AG09309 (cell line): ENCODE results near the gene ZBTB6.
"Not testable (repeated sequence)": the region's sequence is repeated elsewhere in the genome, so short reads cannot be mapped to it uniquely, and the experiment has no call there.

Experiments
- DNase-seq: peaks from one replicate; pipeline ENCODE4 v3.0.0-alpha.2; 2010; ENCODE audit warnings: low read depth
- H3K4me3 ChIP-seq: 2 replicates; pipeline ENCODE4 v1.5.1; 2011; ENCODE audit warnings: mild to moderate bottlenecking, low read depth, low read length, moderate library complexity; ENCODE audit not compliant: control insufficient read depth
- CTCF ChIP-seq: IDR thresholded peaks from 2 replicates; pipeline ENCODE4 v1.5.1; 2011; ENCODE audit warnings: mild to moderate bottlenecking, low read depth, low read length, inconsistent platforms; ENCODE audit not compliant: insufficient read depth, control insufficient read depth; ENCODE audit errors: missing control alignments

Gene ZBTB6

DNA sequence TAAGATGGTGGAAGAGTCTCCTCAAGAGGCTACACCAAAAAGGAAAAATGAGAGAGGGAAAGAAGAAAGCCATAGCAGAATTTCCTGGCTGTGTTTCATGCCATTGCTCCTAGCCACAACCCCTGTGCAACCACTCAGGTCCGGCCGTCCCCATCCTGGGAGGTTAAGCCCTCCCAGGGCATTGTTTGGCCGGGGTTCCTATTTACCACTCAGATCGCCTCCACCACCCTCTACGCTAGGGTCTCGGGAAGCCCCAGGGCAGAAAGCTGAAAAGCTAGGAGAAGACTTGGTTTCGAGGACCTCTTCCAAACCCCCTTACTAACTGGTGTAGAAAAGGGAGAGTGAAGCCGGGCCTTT is 8.7 kb downstream of the ZBTB6 start:
- peak overlapping the region; percentile 89 for H3K4me3 ChIP-seq
- no peak for TF ChIP-seq CTCF
- no peak for DNase-seq

DNA sequence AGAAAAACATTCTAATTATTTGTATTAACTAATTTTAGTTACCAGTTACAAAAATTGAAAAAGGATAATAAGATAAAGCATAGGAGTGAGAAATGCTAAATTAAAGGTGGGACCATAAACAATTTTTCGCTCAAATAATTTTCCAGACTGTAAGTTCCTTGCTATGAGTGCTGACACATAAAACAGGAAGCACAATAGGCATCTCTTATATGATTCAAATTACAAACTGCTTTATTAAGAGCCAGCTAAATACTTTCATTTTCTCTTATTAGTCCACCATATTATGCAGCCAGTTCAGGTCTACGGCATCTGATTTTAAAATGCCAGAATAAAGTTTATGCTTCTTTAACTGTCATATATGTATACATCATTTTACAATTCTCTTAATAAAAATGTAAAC is 12.3 kb downstream of the ZBTB6 start:
- DNase-seq = no peak
- no peak for TF ChIP-seq CTCF
- no peak overlapping the region for H3K4me3 ChIP-seq

GRCh38 chr9:122897969-122898368 is 15.2 kb downstream of the ZBTB6 start:
- no peak overlapping the region for H3K4me3 ChIP-seq
- TF ChIP-seq CTCF = no peak
- no peak for DNase-seq

DNA sequence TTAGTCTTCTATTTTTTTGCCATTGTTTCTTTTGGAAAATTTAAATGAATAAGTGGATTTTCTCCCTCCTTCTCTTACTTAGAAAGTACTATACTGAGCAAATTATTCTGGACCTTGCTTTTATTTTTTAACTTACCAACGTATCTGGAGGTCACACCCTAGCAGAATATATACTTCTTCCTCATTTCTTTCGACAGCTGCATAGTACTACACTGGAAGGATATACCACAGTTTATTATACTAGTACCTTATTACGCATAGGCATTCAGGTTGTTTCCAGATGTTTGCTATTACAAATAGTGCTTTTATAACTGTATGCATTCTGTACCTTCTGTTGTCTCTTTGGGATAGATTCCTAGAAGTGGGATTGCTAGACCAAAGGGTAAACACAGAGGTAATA is 24.6 kb downstream of the ZBTB6 start:
- DNase-seq = no peak
- no peak for TF ChIP-seq CTCF
- H3K4me3 ChIP-seq = no peak overlapping the region

- no peak overlapping the region for H3K4me3 ChIP-seq
- TF ChIP-seq CTCF = no peak
- no peak for DNase-seq
These were observed 30.0 kb downstream of the ZBTB6 start for GRCh38 chr9:122883125-122883524.

- no peak overlapping the region for H3K4me3 ChIP-seq
- DNase-seq = no peak
- no peak for TF ChIP-seq CTCF
These were observed 33.7 kb downstream of the ZBTB6 start for GRCh38 chr9:122879443-122879842.

GRCh38 chr9:122875523-122875922 is 37.6 kb downstream of the ZBTB6 start:
- TF ChIP-seq CTCF = no peak
- DNase-seq = no peak
- H3K4me3 ChIP-seq = no peak overlapping the region

DNA sequence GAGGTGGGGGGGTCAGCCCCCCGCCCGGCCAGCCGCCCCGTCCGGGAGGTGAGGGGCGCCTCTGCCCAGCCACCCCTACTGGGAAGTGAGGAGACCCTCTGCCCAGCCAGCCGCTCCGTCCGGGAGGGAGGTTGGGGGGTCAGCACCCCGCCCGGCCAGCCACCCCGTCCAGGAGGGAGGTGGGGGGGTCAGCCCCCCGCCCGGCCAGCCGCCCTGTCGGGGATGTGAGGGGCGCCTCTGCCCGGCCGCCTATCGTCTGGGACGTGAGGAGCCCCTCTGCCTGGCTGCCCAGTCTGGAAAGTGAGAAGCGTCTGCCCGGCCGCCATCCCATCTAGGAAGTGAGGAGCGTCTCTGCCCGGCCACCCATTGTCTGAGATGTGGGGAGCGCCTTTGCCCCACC is 45.8 kb downstream of the ZBTB6 start:
- not testable (repeated sequence) for H3K4me3 ChIP-seq, DNase-seq
